Measurements from ENCODE around the gene CSNK1D. TPM values are rescaled to one million over a fixed set of nuclear protein-coding genes. Genes with fewer than 3 reads are reported as not detected.

CSNK1D gene
- 29.0 and 37.1 TPM in 2 replicates for total RNA-seq
- polyA plus RNA-seq (2012), result 106 TPM

DNA sequence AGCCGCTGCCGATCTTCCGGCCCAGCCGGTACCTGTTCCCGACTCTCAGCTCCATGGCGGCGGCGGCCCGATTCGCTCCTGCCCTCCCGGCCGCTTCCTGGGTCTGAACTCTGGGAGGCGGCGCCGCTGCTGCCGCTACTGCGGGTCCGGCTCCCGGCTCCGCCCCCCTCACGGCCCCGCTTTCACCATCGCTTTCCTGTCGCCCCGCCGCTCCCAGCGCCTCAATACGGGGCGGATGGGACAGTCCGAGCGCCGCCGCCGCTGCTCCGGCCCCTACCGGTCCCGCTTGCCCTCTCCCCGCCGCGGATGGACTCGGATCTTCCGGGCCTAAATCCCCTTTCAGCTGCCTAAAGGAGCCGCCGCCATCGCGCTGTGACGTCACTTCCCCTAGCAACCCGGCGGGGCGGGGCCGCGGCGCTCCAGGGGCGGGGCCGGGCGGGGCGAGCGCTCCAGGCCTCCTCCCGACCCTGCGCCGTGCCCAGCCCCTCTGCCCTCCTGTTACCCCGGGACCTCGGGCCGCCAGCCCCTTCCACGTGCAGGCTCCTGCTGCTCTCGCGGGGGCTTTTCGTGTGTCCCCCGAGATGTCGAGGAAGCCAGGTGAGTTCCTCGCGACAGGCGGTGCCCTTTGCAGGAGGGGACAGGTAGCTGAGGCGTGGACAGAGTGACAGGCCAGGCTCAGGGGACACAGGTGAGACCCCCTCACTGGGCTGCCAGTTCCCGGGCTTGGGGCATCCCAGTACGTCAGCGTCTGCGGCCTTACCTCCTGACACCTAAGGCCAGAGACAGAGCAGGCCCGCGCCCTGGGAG is at the start of gene CSNK1D:
Gene CSNK1D, minus strand, starts transcription at position 374 of the 807 bp plus-strand sequence. Its CDS starts 319 bp downstream, at position 55.
- peak; percentile 91 for DNase-seq (ENCODE audit: low read depth)

DNA sequence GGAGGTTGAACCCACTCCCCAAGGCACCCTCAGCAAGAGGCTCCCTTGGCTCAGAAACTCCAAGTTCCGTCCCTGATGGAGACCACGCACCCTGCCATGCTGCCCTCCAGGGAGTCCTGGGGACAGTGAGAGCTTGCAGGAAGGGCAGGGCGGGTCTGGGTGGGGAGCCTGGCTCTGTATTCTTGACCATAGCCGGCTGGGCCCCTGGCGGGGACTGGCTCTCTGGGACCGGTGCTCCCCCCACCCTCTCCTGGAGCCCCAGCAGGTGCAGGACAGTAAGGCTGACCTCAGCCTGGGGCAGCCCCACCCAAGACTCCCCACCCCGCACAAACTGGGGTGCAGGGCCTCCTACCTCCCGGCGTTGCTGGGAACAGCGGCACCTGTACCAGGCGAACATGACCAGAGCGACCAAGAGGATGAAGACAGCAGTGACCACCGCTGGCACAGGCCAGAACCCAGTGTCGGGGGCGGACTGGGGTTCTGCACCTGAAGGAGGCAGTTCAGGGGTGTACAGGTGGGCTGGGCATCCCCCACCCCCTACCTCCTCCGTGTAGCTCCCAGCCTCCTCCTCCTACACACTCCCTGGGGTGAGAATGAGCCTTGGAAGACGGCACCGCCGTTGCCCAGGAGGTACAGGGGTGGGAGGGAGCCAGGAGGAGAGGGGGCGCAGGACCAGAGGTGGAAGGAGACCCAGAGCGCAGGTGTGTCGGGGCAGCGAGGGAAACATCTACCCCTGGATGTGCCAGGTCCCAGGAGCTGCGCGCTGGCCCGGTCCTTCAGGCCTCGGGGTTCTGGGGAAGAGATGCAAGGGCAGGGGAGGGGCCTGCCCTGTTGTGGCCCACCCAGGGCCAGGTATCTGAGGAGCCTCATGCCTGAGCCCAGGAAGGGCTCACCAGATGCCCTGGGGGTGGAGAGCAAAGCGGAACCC is 49.3 kb upstream of the CSNK1D start:
- no peak for DNase-seq (ENCODE audit: low read depth)

DNA sequence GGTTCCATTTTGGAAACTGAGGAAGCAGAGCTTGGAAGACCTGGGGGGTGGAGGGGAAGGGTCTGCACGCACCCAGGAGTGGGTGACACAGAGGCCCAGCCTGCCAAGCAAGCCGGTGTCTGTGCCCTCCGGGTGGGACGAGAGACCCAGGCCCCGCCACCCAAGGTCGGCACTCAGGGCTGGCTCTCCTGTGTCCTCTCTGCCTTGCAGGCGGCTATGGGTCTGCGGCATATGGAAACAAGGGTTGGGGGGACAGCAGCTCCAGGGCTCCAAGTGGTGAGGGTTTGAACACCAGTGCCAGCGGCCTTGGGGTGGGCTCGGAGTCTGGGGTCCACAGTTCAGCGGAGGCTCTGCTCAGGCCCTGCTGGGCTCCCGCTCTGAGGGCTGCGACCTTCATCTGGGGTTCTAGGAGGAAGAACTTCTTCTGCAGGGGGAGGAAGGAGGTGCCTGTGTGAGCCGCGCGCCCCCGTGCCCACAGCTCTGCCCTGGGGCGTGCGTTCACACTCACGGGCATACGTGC is 48.5 kb upstream of the CSNK1D start:
- DNase-seq (ENCODE audit: low read depth), result no peak

GRCh38 chr17:82320956-82321927 is 47.7 kb upstream of the CSNK1D start:
- no peak for DNase-seq (ENCODE audit: low read depth)

DNA sequence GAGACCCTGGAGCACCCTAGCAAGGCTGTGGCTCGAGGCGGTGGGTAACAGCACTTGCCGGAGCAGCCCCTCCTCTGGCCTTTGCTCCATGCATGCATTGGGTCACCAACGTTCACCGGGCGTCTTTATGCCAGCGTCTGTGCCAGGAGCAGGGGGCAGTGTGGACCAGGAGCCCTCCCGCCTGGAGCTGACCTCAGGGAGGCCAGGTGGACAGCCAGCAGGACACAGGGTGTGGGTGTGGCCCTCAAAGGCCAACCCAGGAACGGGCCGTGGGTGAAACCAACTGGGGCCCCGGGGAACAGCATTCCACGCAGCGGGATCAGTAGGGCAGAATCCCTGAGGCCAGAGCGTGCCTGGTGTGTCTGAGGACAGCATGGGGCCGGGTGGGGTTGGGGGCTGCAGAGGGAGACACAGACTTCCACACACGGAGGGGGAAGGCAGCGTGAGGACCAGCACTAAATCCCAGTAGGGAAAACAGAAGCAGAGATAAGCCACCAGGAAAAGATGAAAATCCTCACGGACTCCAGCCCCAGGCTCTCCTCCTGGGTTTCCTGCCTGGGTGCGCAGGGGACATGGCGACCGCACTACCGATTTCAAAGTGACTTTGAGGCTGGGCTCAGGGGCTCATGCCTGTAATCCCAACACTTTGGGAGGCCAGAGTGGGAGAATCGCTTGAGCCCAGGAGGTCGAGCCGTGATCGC is 46.8 kb upstream of the CSNK1D start:
- DNase-seq (ENCODE audit: low read depth), result no peak

DNA sequence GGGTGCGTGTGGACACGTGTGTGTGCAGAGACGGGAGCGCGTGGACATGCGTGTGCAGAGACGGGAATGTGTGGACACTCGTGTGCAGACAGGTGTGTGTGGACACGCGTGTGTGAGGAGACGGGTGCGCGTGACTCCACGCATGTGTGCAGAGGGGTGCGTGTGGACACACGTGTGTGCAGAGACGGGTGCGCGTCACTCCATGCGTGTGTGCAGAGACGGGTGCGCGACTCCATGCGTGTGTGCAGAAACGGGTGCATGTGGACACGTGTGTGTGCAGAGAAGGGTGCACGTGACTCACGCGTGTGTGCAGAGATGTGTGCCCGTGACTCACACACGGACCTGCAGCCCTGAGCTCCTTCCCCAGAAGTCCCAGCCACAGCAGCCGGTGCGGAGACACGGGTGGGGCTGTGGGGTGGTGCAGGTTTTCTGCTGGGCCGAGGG is 46.1 kb upstream of the CSNK1D start:
- DNase-seq (ENCODE audit: low read depth), result no peak

DNA sequence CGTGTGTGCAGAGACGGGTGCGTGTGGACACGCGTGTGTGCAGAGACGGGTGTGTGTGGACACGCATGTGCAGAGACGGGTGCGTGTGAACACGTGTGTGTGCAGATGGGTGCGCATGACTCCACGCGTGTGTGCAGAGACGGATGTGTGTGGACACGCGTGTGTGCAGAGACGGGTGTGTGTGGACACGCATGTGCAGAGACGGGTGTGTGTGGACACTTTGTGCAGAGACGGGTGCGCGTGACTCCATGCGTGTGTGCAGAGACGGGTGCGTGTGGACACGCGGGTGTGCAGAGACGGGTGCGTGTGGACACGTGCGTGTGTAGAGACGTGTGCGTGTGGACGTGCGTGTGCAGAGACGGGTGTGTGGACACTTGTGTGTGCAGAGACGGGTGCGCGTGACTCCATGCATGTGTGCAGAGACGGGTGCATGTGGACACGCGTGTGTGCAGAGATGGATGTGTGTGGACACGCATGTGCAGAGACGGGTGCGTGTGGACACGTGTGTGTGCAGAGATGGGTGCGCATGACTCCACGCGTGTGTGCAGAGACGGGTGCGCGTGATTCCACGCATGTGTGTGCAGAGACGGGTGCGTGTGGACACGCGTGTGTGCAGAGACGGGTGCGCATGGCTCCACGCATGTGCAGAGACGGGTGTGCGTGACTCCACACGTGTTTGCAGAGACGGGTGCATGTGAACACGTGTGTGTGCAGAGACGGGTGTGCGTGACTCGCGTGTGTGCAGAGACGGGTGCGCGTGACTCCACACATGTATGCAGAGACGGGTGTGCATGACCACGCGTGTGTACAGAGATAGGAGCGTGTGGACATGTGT is 45.5 kb upstream of the CSNK1D start:
- DNase-seq (ENCODE audit: low read depth), result no peak

GRCh38 chr17:82318169-82318498 is 44.6 kb upstream of the CSNK1D start:
- no peak for DNase-seq (ENCODE audit: low read depth)

DNA sequence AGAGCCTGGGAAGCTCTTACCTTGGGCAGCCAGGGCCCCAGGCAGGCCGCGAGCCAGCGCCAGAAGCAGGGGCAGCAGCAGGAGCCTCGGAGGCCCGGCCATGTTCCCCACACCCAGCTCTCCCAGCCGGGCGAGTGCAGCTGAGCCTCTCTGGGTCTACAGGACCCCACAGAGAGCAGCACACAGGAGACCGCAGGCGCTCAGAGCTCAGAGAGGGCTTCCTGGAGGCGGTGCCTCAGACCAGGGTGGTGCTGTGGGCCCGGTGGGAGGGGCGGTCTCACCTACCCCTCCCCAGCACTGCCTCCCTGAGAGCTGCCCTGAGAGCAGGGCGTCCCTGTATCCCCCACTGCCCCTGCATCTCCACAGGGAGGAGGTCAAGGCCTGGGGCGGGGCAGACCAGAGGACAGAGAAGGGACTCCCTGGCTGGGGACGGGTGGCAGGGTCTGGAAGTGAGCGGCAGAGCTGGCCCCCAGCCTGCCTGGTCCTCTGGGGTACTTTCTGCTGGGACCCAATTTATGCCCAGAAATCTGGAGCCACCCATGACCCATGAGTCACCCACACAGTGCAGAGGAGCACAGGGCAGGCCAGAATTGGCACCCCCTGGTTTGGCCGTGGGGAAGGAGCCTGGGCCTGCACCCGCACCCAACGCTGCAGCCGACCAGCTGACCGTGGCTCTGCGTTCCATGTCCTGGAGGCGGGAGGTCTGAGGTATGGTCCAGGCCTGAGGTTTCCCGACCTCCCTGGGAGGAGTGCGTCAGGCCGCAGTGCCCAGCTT is 44.1 kb upstream of the CSNK1D start, which contains the start of gene CD7:
Gene CD7, minus strand, starts transcription at position 215 of the 775 bp plus-strand sequence. Its CDS starts 113 bp downstream, at position 102.
- no peak for DNase-seq (ENCODE audit: low read depth)

DNA sequence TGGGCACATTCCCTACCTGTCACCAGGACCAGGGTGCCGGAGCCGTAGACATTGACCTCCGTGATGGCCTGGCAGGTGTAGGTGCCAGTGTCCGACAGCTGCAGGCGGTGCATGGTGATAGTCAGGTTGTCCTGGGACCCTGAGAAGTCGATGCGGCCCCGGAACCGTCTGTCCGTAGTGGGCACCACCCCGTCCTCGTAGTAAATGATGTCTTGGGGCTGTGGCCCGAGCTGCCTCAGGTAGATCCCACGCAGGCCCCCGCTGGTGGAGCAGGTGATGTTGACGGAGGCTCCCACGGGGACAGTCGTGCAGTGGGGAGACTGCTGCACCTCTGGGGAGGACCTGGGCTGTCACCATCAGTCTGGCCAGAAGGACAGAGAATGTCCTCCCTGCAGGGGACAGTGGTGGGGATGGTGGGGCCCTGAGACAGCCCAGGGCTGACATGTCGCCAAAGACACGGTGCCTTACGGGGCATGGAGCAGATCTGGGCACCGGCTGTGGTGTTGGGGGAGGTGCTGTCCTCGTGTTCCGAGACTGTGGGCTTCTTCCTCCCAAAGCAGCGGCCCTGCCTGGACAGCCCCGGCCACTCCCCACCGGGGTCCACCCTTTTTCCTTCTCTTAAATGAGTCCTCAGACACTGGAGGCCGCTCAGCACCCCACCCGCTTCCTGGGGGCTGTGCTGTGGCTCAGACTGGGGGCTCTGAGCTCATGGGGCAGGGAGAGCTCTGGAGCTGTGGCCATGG is 43.3 kb upstream of the CSNK1D start:
- no peak for DNase-seq (ENCODE audit: low read depth)

- DNase-seq (ENCODE audit: low read depth), result no peak
Observed at GRCh38 chr17:82315703-82316358, 42.3 kb upstream of the CSNK1D start.

DNA sequence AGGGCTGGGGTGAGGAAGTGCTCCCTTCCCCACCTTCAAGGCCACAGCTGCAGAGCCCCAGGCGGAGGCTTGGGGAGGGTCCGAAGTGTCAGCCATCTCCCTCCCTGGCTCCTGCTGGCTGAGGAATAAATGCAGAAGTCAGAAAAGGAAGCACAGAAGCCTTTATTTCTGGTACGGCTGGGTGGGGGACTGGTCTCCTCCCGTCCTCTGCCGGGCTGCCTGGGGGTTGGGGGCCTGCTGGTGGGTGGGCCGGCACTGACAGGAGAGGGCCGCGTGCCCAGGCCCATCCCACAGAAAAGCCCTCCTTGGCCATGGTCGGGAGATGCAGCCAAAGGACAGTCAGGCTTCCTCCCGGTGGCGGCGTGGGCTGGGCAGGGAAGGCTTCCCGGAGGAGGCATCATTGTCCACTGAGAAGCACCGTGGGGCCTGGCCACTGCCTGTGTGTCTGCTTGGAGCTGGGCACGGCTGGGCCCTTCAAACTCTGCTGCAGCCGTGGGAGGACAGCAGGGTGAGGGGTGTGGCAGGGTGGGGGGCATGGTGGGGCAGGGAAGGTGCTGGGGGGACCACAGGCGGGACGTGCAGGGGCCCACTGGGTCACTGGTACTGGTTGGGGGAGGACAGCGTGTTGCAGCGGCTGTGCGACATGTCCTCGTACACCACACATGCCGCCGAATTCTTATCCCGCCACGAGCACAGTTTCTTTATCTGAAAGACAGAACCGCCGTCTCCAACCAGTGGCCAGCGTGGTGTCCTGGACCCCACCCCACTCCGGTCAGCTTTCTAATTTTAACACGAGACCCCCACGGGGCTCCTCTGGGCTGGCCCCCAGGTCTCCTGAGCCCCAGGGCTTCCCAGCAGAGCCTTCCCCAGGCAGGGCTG is 41.5 kb upstream of the CSNK1D start:
- DNase-seq (ENCODE audit: low read depth), result no peak

DNA sequence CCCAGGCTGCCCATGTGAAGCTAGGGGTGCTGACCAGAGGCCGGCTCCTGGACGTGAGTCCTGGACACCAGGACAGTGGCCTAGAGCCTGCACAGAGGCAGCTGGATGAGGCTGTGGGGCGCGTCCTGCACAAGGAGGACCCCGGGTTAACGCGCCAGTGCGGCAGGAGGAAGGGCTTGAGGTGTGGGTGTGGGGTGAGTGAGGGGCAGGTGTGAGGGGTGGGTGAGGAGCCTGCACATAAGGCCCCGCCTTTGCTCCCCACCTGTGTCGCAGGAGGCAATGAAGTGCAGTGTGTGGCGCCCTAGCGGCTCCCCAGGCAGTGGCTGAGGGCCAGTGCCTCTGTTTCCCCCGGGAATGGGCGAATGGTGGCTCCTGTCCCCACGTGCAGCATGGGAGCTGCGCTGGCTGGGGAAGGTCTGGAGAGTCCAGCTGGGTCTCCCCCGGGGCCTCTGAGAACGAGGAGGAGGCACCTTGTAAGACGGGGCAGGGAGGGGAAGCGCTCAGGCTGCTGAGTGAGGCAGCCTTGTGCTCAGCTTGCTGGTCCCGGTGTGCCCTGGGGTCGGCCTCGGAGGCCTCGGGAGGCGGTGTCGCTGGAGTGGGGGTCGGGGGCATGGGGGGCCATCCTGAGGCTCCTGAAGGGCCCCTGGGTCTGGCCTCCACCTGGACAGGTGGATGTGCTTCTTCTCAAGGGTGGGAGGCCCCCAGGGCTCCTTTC is 40.7 kb upstream of the CSNK1D start:
- DNase-seq (ENCODE audit: low read depth), result no peak

DNA sequence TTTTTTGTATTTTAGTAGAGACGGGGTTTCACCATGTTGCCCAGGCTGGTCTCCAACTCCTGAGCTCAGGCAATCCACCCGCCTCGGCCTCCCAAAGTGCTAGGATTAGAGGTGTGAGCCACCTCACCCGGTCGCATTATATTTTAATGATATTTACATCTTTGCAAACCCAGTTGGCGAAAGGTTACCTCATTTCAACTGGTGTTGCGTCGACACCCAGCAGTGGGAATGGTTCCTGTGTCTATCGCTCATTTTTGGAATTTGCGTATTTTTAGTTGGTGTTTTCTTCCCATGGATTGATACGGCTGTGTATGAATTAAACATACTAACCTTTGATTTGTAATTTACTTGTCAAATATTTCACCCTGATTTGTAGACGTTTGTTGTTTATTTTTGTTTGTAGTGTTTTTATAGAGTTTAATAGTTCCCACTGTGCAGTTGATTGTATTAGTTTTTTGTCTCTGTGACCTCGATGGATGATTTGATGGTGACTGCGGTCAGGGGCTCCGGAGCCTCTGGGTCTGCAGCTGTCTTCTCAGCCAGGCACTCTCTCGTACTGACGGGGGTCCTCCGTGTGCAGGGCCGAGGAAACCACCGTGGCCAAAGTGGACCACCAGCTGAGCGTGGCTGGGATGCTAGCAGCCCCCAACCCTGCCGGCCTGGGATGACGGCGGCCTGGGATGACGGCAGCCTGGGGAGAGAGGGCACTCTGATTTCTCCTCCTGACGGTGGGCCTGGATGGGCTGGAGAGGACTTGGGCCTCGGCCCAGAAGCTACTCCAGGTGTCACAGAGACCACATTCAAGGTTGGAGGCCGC is 39.9 kb upstream of the CSNK1D start:
- DNase-seq (ENCODE audit: low read depth), result no peak

Data from myocyte (in vitro differentiated cells).